IMR-90 (cell line): ENCODE data around the gene COPS9. TPM values are rescaled to one million over a fixed set of nuclear protein-coding genes. Genes with fewer than 3 reads are reported as not detected.

Experiments
- ATAC-seq: fragments of 200-7000 bp; cut with Tn5 transposase; 2 replicates; pipeline ENCODE4 v1.9.1; 2020; ENCODE audit warnings: low read depth, mild to moderate bottlenecking, moderate library complexity
- BruUV-seq: library from RNA; stranded (reverse); fragments of 400-500 nt; replicated peaks from 2 replicates; lab custom pipeline; 2021; lab: Mats Ljungman, UMichigan
- CTCF ChIA-PET: fragments of 300-600 bp; formaldehyde crosslinking; extraction: SDS; loops from one replicate; lab custom pipeline; 2021; ENCODE audit warnings: antibody characterized with exemption; lab: Yijun Ruan, JAX
- POLR2A ChIA-PET: fragments of 300-600 bp; sonication (Branson Sonifier 250); formaldehyde crosslinking; loops from one replicate; lab custom pipeline; 2022; ENCODE audit warnings: antibody characterized with exemption; ENCODE audit not compliant: unreplicated experiment; lab: Charles Lee
- DNase-seq: peaks from one replicate; pipeline ENCODE4 v3.0.0; 2013
- H2AFZ ChIP-seq: replicated peaks from 2 replicates; pipeline ENCODE3; 2013; ENCODE audit warnings: low read length, mild to moderate bottlenecking; ENCODE audit not compliant: poor library complexity
- H2AK5ac ChIP-seq: 2 replicates; pipeline ENCODE4 v1.6.1; 2013; ENCODE audit warnings: low read depth, low read length, inconsistent platforms
- H2AK9ac ChIP-seq: replicated peaks from 2 replicates; pipeline ENCODE3; 2013; ENCODE audit warnings: mild to moderate bottlenecking, low read depth, low read length, moderate library complexity; ENCODE audit not compliant: poor library complexity
- H2BK120ac ChIP-seq: 2 replicates; pipeline ENCODE4 v1.6.1; 2013; ENCODE audit warnings: low read depth, low read length, inconsistent platforms
- H2BK15ac ChIP-seq: 3 replicates; pipeline ENCODE4 v1.6.1; 2013; ENCODE audit warnings: low read depth, low read length, inconsistent platforms
- H2BK20ac ChIP-seq: 2 replicates; pipeline ENCODE4 v1.6.1; 2013; ENCODE audit warnings: low read depth, mild to moderate bottlenecking, inconsistent platforms, low read length, moderate library complexity
- H2BK5ac ChIP-seq: 2 replicates; pipeline ENCODE4 v1.6.1; 2013; ENCODE audit warnings: mild to moderate bottlenecking, low read depth, low read length, inconsistent platforms; ENCODE audit not compliant: poor library complexity, severe bottlenecking
- H3K14ac ChIP-seq: replicated peaks from 2 replicates; pipeline ENCODE4 v1.6.1; 2013; ENCODE audit warnings: low read depth, low read length, inconsistent platforms
- H3K18ac ChIP-seq: 2 replicates; pipeline ENCODE4 v1.6.1; 2013; ENCODE audit warnings: low read depth, low read length, control low read depth
- H3K23ac ChIP-seq: 2 replicates; pipeline ENCODE4 v1.6.1; 2013; ENCODE audit warnings: low read depth, low read length, inconsistent platforms
- H3K27ac ChIP-seq: 2 replicates; pipeline ENCODE4 v1.5.1; 2013; ENCODE audit warnings: mild to moderate bottlenecking, control low read depth, low read length; ENCODE audit not compliant: insufficient read depth
- H3K27me3 ChIP-seq: 2 replicates; pipeline ENCODE4 v1.6.1; 2013; ENCODE audit warnings: low read length; ENCODE audit not compliant: control insufficient read depth, insufficient read depth
- H3K36me3 ChIP-seq: 2 replicates; pipeline ENCODE4 v1.6.1; 2013; ENCODE audit warnings: low read length, mixed read lengths; ENCODE audit not compliant: control insufficient read depth, insufficient read depth
- H3K4ac ChIP-seq: 2 replicates; pipeline ENCODE4 v1.6.1; 2013; ENCODE audit warnings: low read depth, low read length, inconsistent platforms
- H3K4me1 ChIP-seq: 2 replicates; pipeline ENCODE4 v1.6.1; 2013; ENCODE audit warnings: low read length, mixed read lengths; ENCODE audit not compliant: control insufficient read depth, insufficient read depth
- H3K4me2 ChIP-seq: 2 replicates; pipeline ENCODE4 v1.6.1; 2013; ENCODE audit warnings: low read depth, mild to moderate bottlenecking, control low read depth, low read length, moderate library complexity
- H3K4me3 ChIP-seq: 2 replicates; pipeline ENCODE4 v1.5.1; 2013; ENCODE audit warnings: low read depth, mild to moderate bottlenecking, control low read depth, low read length, moderate library complexity; ENCODE audit not compliant: insufficient read depth
- H3K56ac ChIP-seq: 2 replicates; pipeline ENCODE4 v1.6.1; 2013; ENCODE audit warnings: low read length, inconsistent platforms; ENCODE audit not compliant: insufficient read depth; ENCODE audit errors: extremely low read depth
- H3K79me1 ChIP-seq, 2 experiments: 2 replicates each; pipeline ENCODE4 v1.6.1; 2013; ENCODE audit warnings: low read length in 2 of 2, inconsistent platforms in 1 of 2, low read depth in 1 of 2
- H3K9ac ChIP-seq: 2 replicates; pipeline ENCODE4 v1.6.1; 2013; ENCODE audit warnings: low read depth, low read length, control low read depth
- H3K9me1 ChIP-seq: 2 replicates; pipeline ENCODE4 v1.6.1; 2013; ENCODE audit warnings: low read length, inconsistent platforms; ENCODE audit not compliant: insufficient read depth
- H3K9me3 ChIP-seq: 2 replicates; pipeline ENCODE4 v1.6.1; 2013; ENCODE audit warnings: low read length; ENCODE audit not compliant: control insufficient read depth, insufficient read depth
- H4K20me1 ChIP-seq: 2 replicates; pipeline ENCODE4 v1.6.1; 2013; ENCODE audit warnings: low read length, inconsistent platforms; ENCODE audit not compliant: insufficient read depth
- H4K5ac ChIP-seq: 2 replicates; pipeline ENCODE4 v1.6.1; 2013; ENCODE audit warnings: mild to moderate bottlenecking, low read depth, low read length, control low read depth
- H4K8ac ChIP-seq, 2 experiments: 2 replicates each; pipeline ENCODE4 v1.6.1; 2013; ENCODE audit warnings: low read depth in 2 of 2, low read length in 2 of 2, control low read depth in 1 of 2, inconsistent platforms in 1 of 2
- H4K91ac ChIP-seq: 2 replicates; pipeline ENCODE4 v1.6.1; 2013; ENCODE audit warnings: low read depth, low read length, inconsistent platforms; ENCODE audit not compliant: insufficient read depth
- ELK1 ChIP-seq: fragments of 150-350 bp; IDR thresholded peaks from 2 replicates; pipeline ENCODE4 v1.6.1; 2016; ENCODE audit warnings: low read depth, mild to moderate bottlenecking, low read length, moderate library complexity, borderline replicate concordance
- whole genome bisulfite sequencing, 2 experiments: methylation state at CpG; one replicate each; pipeline versions ENCODE4 v1.1.5 to v1.1.7; 2013; ENCODE audit warnings: missing lambda C conversion rate in 2 of 2; ENCODE audit not compliant: insufficient read length in 1 of 2; ENCODE audit errors: extremely low coverage in 2 of 2; 5-methylcytosine and 5-hydroxymethylcytosine counted together
- dilution Hi-C: fragments of 300-500 bp; cut with HindIII; formaldehyde crosslinking; loops from one replicate; pipeline ENCODE4 v1.14.3; 2018; ENCODE audit warnings: low sequenced_read_pairs; ENCODE audit not compliant: unreplicated experiment
- in situ Hi-C: fragments of 300-500 bp; cut with MboI; formaldehyde crosslinking; loops from 3 replicates; pipeline ENCODE4 v1.14.3; 2019; ENCODE audit warnings: low sequenced_read_pairs, inconsistent platforms, mixed read lengths
- intact Hi-C: fragments of 100-400 bp; cut with micrococcal nuclease; formaldehyde crosslinking; loops from 2 replicates; pipeline ENCODE4 v1.10.0; 2022
- polyA plus RNA-seq, 3 experiments: library from polyadenylated mRNA; depleted of rRNA; stranded (reverse); fragments of >200 nt; gene quantifications; 2 replicates each; pipeline ENCODE4 v1.2.3, GENCODE V29; 2012; ENCODE audit warnings: low replicate concordance in 1 of 3
- total RNA-seq: library from RNA; depleted of rRNA; stranded (reverse); fragments of >200 nt; gene quantifications from 2 replicates; pipeline ENCODE4 v1.2.3, GENCODE V29; 2012

The COPS9 gene
- total and polyA plus RNA-seq, 2 of the 4 experiments (the other 2 are of a cell fraction) = 85.9 to 309 TPM

DNA sequence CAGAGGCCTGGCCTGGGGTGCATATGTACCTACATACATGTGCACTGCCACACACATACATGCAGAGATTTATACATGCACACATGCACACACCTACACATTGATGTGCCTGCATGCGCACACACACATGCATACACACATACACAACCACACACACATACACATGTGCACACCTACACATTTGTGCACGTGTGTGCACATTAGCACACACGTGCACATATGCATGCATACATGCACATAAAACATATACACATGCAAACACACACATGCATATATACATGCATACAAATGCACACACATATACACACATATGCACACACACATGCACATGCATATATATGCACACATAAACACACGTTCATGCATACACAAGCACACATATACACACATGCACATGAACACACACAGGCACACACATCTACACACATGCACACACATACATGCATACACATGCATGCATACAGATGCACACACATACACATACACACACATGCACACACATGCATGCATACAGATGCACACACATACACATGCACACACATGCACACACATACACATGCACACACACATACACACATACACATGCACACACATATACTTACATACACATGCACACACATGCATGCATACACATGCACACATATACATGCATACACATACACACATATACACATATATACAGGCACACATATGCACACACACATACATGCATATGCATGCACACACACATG lies 27.9 kb upstream of the COPS9 start:
- in situ Hi-C loops (no loop called here), dilution Hi-C loops (no loop called here), intact Hi-C loops (no loop called here)
- ATAC-seq = no peak
- ChIA-PET CTCF (no interaction called here), POLR2A (no interaction called here)
- 77% methylated on average over 3 of the region's 4 CpGs; no CpG with 5 or more reads in 1 of the 2 experiments for WGBS, 2 experiments
- H3K4me2 ChIP-seq = no peak overlapping the region
- no peak for TF ChIP-seq ELK1
- no peak overlapping the region for H2AK9ac ChIP-seq
- H3K36me3 ChIP-seq = no peaks in the 10 kb centered on the region
- H2BK15ac ChIP-seq = no peak overlapping the region
- H3K27me3 ChIP-seq = peaks cover 21% of the 10 kb centered on the region; the same call in 1 of the 2 replicates
- no peak overlapping the region for H3K56ac ChIP-seq
- no peak overlapping the region for H2AK5ac ChIP-seq
- no peaks in the 10 kb centered on the region for H4K20me1 ChIP-seq
- H4K5ac ChIP-seq = no peak overlapping the region
- no peak overlapping the region for H2BK5ac ChIP-seq
- no TSS peak for BruUV-seq
- no peak overlapping the region for H2AFZ ChIP-seq
- no peak overlapping the region for H3K4me3 ChIP-seq
- no peaks in the 10 kb centered on the region for H3K79me1 ChIP-seq
- no peak overlapping the region for H3K23ac ChIP-seq
- H3K9me3 ChIP-seq = no peaks in the 10 kb centered on the region
- H3K4me1 ChIP-seq = no peaks in the 10 kb centered on the region
- no peak overlapping the region for H3K14ac ChIP-seq
- H2BK120ac ChIP-seq = no peak overlapping the region
- no peak overlapping the region for H3K18ac ChIP-seq
- no peak overlapping the region for H2BK20ac ChIP-seq
- no peaks in the 10 kb centered on the region for H3K9me1 ChIP-seq
- no peak overlapping the region for H4K91ac ChIP-seq
- no peak for DNase-seq
- H4K8ac ChIP-seq = no peak overlapping the region
- H3K4ac ChIP-seq = no peak overlapping the region
- no peak overlapping the region for H3K27ac ChIP-seq
- no peak overlapping the region for H3K9ac ChIP-seq
